H1 (cell line): Measurements from ENCODE around the gene FUNDC2.

Experiments used
- ATF2 ChIP-seq: IDR thresholded peaks from 2 replicates; pipeline ENCODE4 v1.6.1; 2012; ENCODE audit warnings: low read length, inconsistent platforms
- CEBPB ChIP-seq: IDR thresholded peaks from 2 replicates; pipeline ENCODE4 v1.6.1; 2012; ENCODE audit warnings: low read depth, low read length
- JUN ChIP-seq: IDR thresholded peaks from 2 replicates; pipeline ENCODE4 v1.6.1; 2011; ENCODE audit warnings: low read depth, mild to moderate bottlenecking, improper control_type of control experiment, low read length
- KDM5A ChIP-seq: fragments of 200-600 bp; IDR thresholded peaks from 2 replicates; pipeline ENCODE4 v1.7.1; 2012; ENCODE audit warnings: mild to moderate bottlenecking, low read length, inconsistent platforms, mixed read lengths
- POLR2A ChIP-seq, 2 experiments: IDR thresholded peaks; 1 replicate in 1 of 2; 2 replicates in 1 of 2; pipeline ENCODE4 v1.6.1; 2011; ENCODE audit warnings: low read depth in 2 of 2, low read length in 2 of 2, mild to moderate bottlenecking in 2 of 2; ENCODE audit errors: control extremely low read depth in 1 of 2
- POLR2AphosphoS5 ChIP-seq: IDR thresholded peaks from 2 replicates; pipeline ENCODE4 v1.6.1; 2011; ENCODE audit warnings: low read depth, low read length
- SP2 ChIP-seq: IDR thresholded peaks from 2 replicates; pipeline ENCODE4 v1.6.1; 2012; ENCODE audit warnings: mild to moderate bottlenecking, low read length, inconsistent platforms
- TAF1 ChIP-seq: IDR thresholded peaks from 2 replicates; pipeline ENCODE4 v1.6.1; 2011; ENCODE audit warnings: mild to moderate bottlenecking, low read depth, low read length
- TCF12 ChIP-seq: IDR thresholded peaks from 2 replicates; pipeline ENCODE4 v1.6.1; 2011; ENCODE audit warnings: low read depth, mild to moderate bottlenecking, low read length
- USF2 ChIP-seq: IDR thresholded peaks from 2 replicates; pipeline ENCODE4 v1.6.1; 2011; ENCODE audit warnings: low read length, improper control_type of control experiment
- TF ChIP-seq, protein P1 (sequence below), 3 experiments: IDR thresholded peaks; 1 replicate in 2 of 3; 2 replicates in 1 of 3; pipeline versions ENCODE4 v1.5.1 to v1.6.1; 2011; ENCODE audit warnings: low read length in 3 of 3, mild to moderate bottlenecking in 3 of 3, inconsistent platforms in 2 of 3, low read depth in 1 of 3, moderate library complexity in 1 of 3; ENCODE audit not compliant: insufficient read depth in 1 of 3; ENCODE audit errors: control extremely low read depth in 1 of 3

GRCh38 chrX:155070975-155071693 is 44.5 kb downstream of the FUNDC2 start, which contains the start of the genes BRCC3, CMC4 and MTCP1:
- TF ChIP-seq, protein P1, sequence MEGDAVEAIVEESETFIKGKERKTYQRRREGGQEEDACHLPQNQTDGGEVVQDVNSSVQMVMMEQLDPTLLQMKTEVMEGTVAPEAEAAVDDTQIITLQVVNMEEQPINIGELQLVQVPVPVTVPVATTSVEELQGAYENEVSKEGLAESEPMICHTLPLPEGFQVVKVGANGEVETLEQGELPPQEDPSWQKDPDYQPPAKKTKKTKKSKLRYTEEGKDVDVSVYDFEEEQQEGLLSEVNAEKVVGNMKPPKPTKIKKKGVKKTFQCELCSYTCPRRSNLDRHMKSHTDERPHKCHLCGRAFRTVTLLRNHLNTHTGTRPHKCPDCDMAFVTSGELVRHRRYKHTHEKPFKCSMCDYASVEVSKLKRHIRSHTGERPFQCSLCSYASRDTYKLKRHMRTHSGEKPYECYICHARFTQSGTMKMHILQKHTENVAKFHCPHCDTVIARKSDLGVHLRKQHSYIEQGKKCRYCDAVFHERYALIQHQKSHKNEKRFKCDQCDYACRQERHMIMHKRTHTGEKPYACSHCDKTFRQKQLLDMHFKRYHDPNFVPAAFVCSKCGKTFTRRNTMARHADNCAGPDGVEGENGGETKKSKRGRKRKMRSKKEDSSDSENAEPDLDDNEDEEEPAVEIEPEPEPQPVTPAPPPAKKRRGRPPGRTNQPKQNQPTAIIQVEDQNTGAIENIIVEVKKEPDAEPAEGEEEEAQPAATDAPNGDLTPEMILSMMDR (IDR thresholded peaks at IDR 0.05; ENCODE audit: control extremely low read depth in 1 of 3, insufficient read depth in 1 of 3, low read depth in 1 of 3, low read length in 3 of 3) = no peak
- TF ChIP-seq JUN = no peak
- TF ChIP-seq POLR2AphosphoS5 = peak; percentile 83
- no peak for TF ChIP-seq CEBPB
- peak; percentile 86 for TF ChIP-seq TAF1
- no peak for TF ChIP-seq ATF2
- TF ChIP-seq POLR2A (IDR thresholded peaks at IDR 0.05; ENCODE audit: control extremely low read depth in 1 of 2, low read depth in 2 of 2, low read length in 2 of 2) = peak; percentile 9 to 80
- peak; percentile 61 for TF ChIP-seq KDM5A
- no peak for TF ChIP-seq TCF12
- TF ChIP-seq SP2 = no peak
- TF ChIP-seq USF2 = no peak
